Endothelial cell of umbilical vein (primary cell): ENCODE measurements around the gene C13orf46. TPM values are rescaled to one million over a fixed set of nuclear protein-coding genes. Genes with fewer than 3 reads are reported as not detected.

Source experiments
- BruUV-seq: library from RNA; stranded (reverse); fragments of 400-500 nt; replicated peaks from 2 replicates; lab custom pipeline; 2021; lab: Mats Ljungman, UMichigan
- CTCF ChIA-PET: fragments of 300-600, 350-600 bp; sonication (Branson Sonifier 250); formaldehyde crosslinking; loops from one replicate; lab custom pipeline; 2021; ENCODE audit warnings: antibody characterized with exemption, inconsistent platforms; lab: Charles Lee
- POLR2A ChIA-PET: fragments of 300-600, 350-600 bp; sonication (Branson Sonifier 250); formaldehyde crosslinking; loops from one replicate; lab custom pipeline; 2021; ENCODE audit warnings: antibody characterized with exemption, inconsistent platforms; lab: Charles Lee
- DNase-seq: peaks from one replicate; pipeline ENCODE4 v3.0.0-alpha.2; 2011; ENCODE audit warnings: low read depth, low spot score
- FAIRE-seq: peaks from 2 replicates; lab custom pipeline; 2011; peaks lifted over from hg19 to GRCh38; lab: Jason Lieb, UNC
- H2AFZ ChIP-seq: 2 replicates; pipeline ENCODE4 v1.6.0; 2012; ENCODE audit warnings: low read depth, low read length, control low read depth, inconsistent platforms
- H3K27ac ChIP-seq: 2 replicates; pipeline ENCODE4 v1.5.1; 2011; ENCODE audit warnings: low read depth, mild to moderate bottlenecking, control low read depth, low read length, moderate library complexity; ENCODE audit not compliant: insufficient read depth
- H3K27me3 ChIP-seq, 2 experiments: 2 replicates each; pipeline versions ENCODE4 v1.6.0 to v1.6.1; 2011; ENCODE audit warnings: low read length in 2 of 2, mixed read lengths in 1 of 2; ENCODE audit not compliant: control insufficient read depth in 2 of 2, insufficient read depth in 2 of 2
- H3K36me3 ChIP-seq, 2 experiments: 2 replicates in 1 of 2; 3 replicates in 1 of 2; pipeline ENCODE4 v1.5.1; 2011; ENCODE audit warnings: low read length in 2 of 2, mild to moderate bottlenecking in 1 of 2, moderate library complexity in 1 of 2; ENCODE audit not compliant: control insufficient read depth in 2 of 2, insufficient read depth in 2 of 2; ENCODE audit errors: extremely low read depth in 1 of 2
- H3K4me1 ChIP-seq: 3 replicates; pipeline ENCODE4 v1.5.1; 2011; ENCODE audit warnings: mild to moderate bottlenecking, low read length; ENCODE audit not compliant: control insufficient read depth, insufficient read depth; ENCODE audit errors: extremely low read depth
- H3K4me2 ChIP-seq: 2 replicates; pipeline ENCODE4 v1.6.1; 2011; ENCODE audit warnings: low read length, control low read depth, mixed read lengths; ENCODE audit not compliant: insufficient read depth
- H3K4me3 ChIP-seq, 3 experiments: fragments of 200-600 bp in 1 of 3; sonication (generic), shearing (Covaris generic) in 1 of 3; replicated peaks in 1 of 3; 2 replicates each; pipeline ENCODE4 v1.5.1; 2011 to 2016; ENCODE audit warnings: control low read depth in 3 of 3, low read length in 3 of 3, mild to moderate bottlenecking in 2 of 3, inconsistent platforms in 1 of 3, low read depth in 1 of 3, moderate library complexity in 1 of 3; ENCODE audit not compliant: insufficient read depth in 1 of 3
- H3K79me2 ChIP-seq: 2 replicates; pipeline ENCODE4 v1.6.0; 2012; ENCODE audit warnings: low read length, inconsistent platforms; ENCODE audit not compliant: control insufficient read depth, insufficient read depth
- H3K9ac ChIP-seq: replicated peaks from 2 replicates; pipeline ENCODE3; 2011; ENCODE audit warnings: low read length, control low read depth; ENCODE audit not compliant: insufficient read depth; ENCODE audit errors: extremely low read depth
- H3K9me1 ChIP-seq: replicated peaks from 3 replicates; pipeline ENCODE4 v1.6.0; 2011; ENCODE audit warnings: mild to moderate bottlenecking, low read length; ENCODE audit not compliant: control insufficient read depth, insufficient read depth; ENCODE audit errors: extremely low read depth
- H3K9me3 ChIP-seq: replicated peaks from 2 replicates; pipeline ENCODE4 v1.5.1; 2012; ENCODE audit warnings: low read length, inconsistent platforms; ENCODE audit not compliant: control insufficient read depth, insufficient read depth
- H4K20me1 ChIP-seq: replicated peaks from 2 replicates; pipeline ENCODE3; 2011; ENCODE audit warnings: mild to moderate bottlenecking, low read length; ENCODE audit not compliant: control insufficient read depth, insufficient read depth; ENCODE audit errors: extremely low read depth
- CTCF ChIP-seq, 2 donors: IDR thresholded peaks; 1 replicate in 1 of 2; 2 replicates in 1 of 2; pipeline ENCODE4 v1.5.1; 2011; ENCODE audit warnings: low read length in 2 of 2, mild to moderate bottlenecking in 2 of 2, moderate library complexity in 2 of 2, control low read depth in 1 of 2, inconsistent platforms in 1 of 2, low read depth in 1 of 2; ENCODE audit not compliant: insufficient read depth in 1 of 2; ENCODE audit errors: extremely low read depth in 1 of 2
- EZH2 ChIP-seq: IDR thresholded peaks from 2 replicates; pipeline ENCODE4 v1.6.1; 2012; ENCODE audit warnings: borderline replicate concordance, low read depth, mild to moderate bottlenecking, moderate library complexity, low read length, inconsistent platforms; ENCODE audit not compliant: severe bottlenecking
- FOS ChIP-seq: IDR thresholded peaks from 2 replicates; pipeline ENCODE4 v1.6.1; 2011; ENCODE audit warnings: mild to moderate bottlenecking, low read length, moderate library complexity, borderline replicate concordance; ENCODE audit not compliant: insufficient read depth
- GATA2 ChIP-seq: IDR thresholded peaks from 2 replicates; pipeline ENCODE4 v1.7.0; 2011; ENCODE audit warnings: low read depth, mild to moderate bottlenecking, moderate library complexity, mixed read lengths, low read length; ENCODE audit not compliant: insufficient read length, insufficient read depth
- JUN ChIP-seq: IDR thresholded peaks from 2 replicates; pipeline ENCODE4 v1.6.1; 2011; ENCODE audit warnings: borderline replicate concordance, low read depth; ENCODE audit not compliant: insufficient read length, insufficient read depth
- MYC ChIP-seq: IDR thresholded peaks from one replicate; pipeline ENCODE4 v1.6.1; 2011; ENCODE audit warnings: mild to moderate bottlenecking, low read depth, low read length
- POLR2A ChIP-seq: IDR thresholded peaks from 2 replicates; pipeline ENCODE4 v1.6.1; 2012; ENCODE audit warnings: low read depth, mild to moderate bottlenecking, control low read depth, low read length
- POLR2AphosphoS5 ChIP-seq: IDR thresholded peaks from 2 replicates; pipeline ENCODE4 v1.6.1; 2012; ENCODE audit warnings: low read depth, mild to moderate bottlenecking, control low read depth, low read length, moderate library complexity; ENCODE audit not compliant: insufficient read depth
- dilution Hi-C: fragments of 300-500 bp; cut with MboI; formaldehyde crosslinking; loops from one replicate; pipeline ENCODE4 v1.15.0; 2019; ENCODE audit warnings: low sequenced_read_pairs; ENCODE audit not compliant: extremely low pct_ligation_motif_present
- intact Hi-C: fragments of 100-400 bp; cut with micrococcal nuclease; formaldehyde crosslinking; loops from one replicate; pipeline ENCODE4 v1.10.0; 2022
- polyA plus RNA-seq, 4 experiments: library from polyadenylated mRNA; depleted of rRNA in 3 of 4; stranded (reverse) in 3 of 4; unstranded in 1 of 4; fragments of >200 nt; gene quantifications; 2 replicates each; pipeline versions ENCODE4 v1.2.1 to v1.2.3, GENCODE V29; 2011 to 2012; ENCODE audit warnings: missing spikeins in 1 of 4
- total RNA-seq: library from RNA; stranded (reverse); gene quantifications from 2 replicates; pipeline ENCODE4 v1.2.3, GENCODE V29; 2021
- TF ChIP-seq, protein P1 (sequence below): IDR thresholded peaks from 2 replicates; pipeline ENCODE4 v1.6.1; 2011; ENCODE audit not compliant: insufficient read depth, insufficient read length

C13orf46 gene
- total and polyA plus RNA-seq, 2 donors (not counting 3 experiments of a cell fraction or from before 2014, with no cell fraction given): 1.3 to 1.7 TPM

GRCh38 chr13:113904411-113904810 is 69.5 kb downstream of the C13orf46 start:
- no peaks in the 10 kb centered on the region for H3K79me2 ChIP-seq
- no peaks in the 10 kb centered on the region for H3K4me1 ChIP-seq
- H2AFZ ChIP-seq: no peak overlapping the region
- H3K4me2 ChIP-seq: no peak overlapping the region
- H3K9me3 ChIP-seq: no peaks in the 10 kb centered on the region
- dilution Hi-C loops: no loop called here
- DNase-seq (peak; percentile 62), FAIRE-seq (peak; percentile 72)
- no peak overlapping the region for H3K9ac ChIP-seq
- peaks cover 0 to 9% of the 10 kb centered on the region in 2 experiments for H3K27me3 ChIP-seq
- TF ChIP-seq CTCF (IDR thresholded peaks at IDR 0.05; ENCODE audit: extremely low read depth in 1 of 2, insufficient read depth in 1 of 2, low read depth in 1 of 2, low read length in 2 of 2) (peak; percentile 59 to 66), EZH2 (no peak)
- no peak overlapping the region for H3K27ac ChIP-seq
- ChIA-PET CTCF (interaction anchor here (0.5 to 2.1 kb wide), 31 partner anchors 10 to 1107 kb away, joined by 3 to 21 read pairs (median 4); partner anchors contain the start of gene GAS6), POLR2A (no interaction called here)
- H3K4me3 ChIP-seq: no peak overlapping the region
- intact Hi-C loops: loop anchor here (2.0 kb wide), 2 partner anchors 42 to 88 kb away; no protein-coding TSS in a partner anchor
- no TSS peak for BruUV-seq
- no peaks in the 10 kb centered on the region for H4K20me1 ChIP-seq
- no peaks in the 10 kb centered on the region for H3K9me1 ChIP-seq
- no peaks in the 10 kb centered on the region for H3K36me3 ChIP-seq

DNA sequence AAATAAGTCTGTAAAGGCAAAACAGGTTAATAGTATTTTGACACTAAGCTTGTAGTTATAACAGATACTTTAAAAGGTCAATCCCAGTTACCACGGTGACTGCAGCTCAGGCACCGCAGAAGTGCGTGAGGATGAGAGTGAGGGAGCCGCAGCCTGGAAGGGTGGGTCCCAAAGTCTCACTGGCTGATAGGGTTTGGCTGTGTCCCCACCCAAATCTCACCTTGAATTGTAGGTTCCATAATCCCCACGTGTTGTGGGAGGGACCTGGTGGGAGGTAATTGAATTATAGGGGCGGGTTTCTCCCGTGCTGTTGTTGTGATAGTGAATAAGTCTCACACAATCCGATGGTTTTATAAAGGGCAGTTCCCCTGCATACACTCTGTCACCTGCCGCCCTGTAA is 70.0 kb downstream of the C13orf46 start:
- Histone ChIP-seq H3K27me3 (peaks cover 0 to 7% of the 10 kb centered on the region in 2 experiments), H3K27ac (no peak overlapping the region), H3K9ac (no peak overlapping the region), H2AFZ (no peak overlapping the region), H3K36me3 (no peaks in the 10 kb centered on the region), H4K20me1 (no peaks in the 10 kb centered on the region), H3K4me1 (no peaks in the 10 kb centered on the region), H3K4me3 (no peak overlapping the region), H3K9me3 (no peaks in the 10 kb centered on the region), H3K9me1 (no peaks in the 10 kb centered on the region), H3K4me2 (no peak overlapping the region), H3K79me2 (no peaks in the 10 kb centered on the region)
- TF ChIP-seq, protein P1, sequence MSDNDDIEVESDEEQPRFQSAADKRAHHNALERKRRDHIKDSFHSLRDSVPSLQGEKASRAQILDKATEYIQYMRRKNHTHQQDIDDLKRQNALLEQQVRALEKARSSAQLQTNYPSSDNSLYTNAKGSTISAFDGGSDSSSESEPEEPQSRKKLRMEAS: no peak
- no peak for TF ChIP-seq CTCF (IDR thresholded peaks at IDR 0.05; ENCODE audit: extremely low read depth in 1 of 2, insufficient read depth in 1 of 2, low read depth in 1 of 2, low read length in 2 of 2)
- TF ChIP-seq EZH2: no peak
- no peak for TF ChIP-seq FOS
- TF ChIP-seq MYC: no peak
- no peak for TF ChIP-seq GATA2
- no peak for TF ChIP-seq JUN
- no peak for TF ChIP-seq POLR2AphosphoS5
- no peak for TF ChIP-seq POLR2A
- dilution Hi-C loops: no loop called here
- no peak for DNase-seq
- intact Hi-C loops: loop anchor here (2.0 kb wide), 2 partner anchors 41 to 87 kb away; no protein-coding TSS in a partner anchor
- ChIA-PET CTCF (interaction anchor here (0.7 to 2.1 kb wide), 25 partner anchors 11 to 314 kb away, joined by 3 to 21 read pairs (median 5); partner anchors contain the start of gene GAS6), POLR2A (interaction anchor here (1.0 kb wide), 1 partner anchor 66 kb away, joined by 3 read pairs; no protein-coding TSS in a partner anchor)
- FAIRE-seq: no peak
- no TSS peak for BruUV-seq
